GM10847 (cell line): ENCODE data around the gene PREP.

Source experiments
- POLR2A ChIP-seq: IDR thresholded peaks from 2 replicates; pipeline ENCODE4 v1.6.1; 2011; ENCODE audit not compliant: insufficient read length; ENCODE audit errors: extremely low read depth

Gene PREP

GRCh38 chr6:105276374-105276773 is 126.5 kb downstream of the PREP start:
- TF ChIP-seq POLR2A, result no peak

DNA sequence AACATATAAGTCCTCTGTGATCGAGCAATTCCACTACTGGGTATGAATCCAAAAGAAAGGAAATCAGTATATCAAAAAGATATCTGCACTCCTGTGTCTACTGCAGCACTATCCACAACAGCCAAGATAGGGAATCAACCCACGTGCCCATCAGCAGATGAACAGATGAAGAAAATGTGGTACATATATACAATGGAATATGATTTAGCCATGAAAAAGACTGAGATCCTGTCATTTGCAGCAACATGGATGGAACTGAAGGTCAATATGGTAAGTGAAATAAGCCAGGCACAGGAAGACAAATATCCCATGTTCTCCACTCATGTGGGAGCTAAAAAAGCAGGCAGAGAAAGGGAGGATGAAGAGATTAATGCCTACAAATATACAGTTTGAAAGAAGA is 127.3 kb downstream of the PREP start:
- TF ChIP-seq POLR2A, result no peak

DNA sequence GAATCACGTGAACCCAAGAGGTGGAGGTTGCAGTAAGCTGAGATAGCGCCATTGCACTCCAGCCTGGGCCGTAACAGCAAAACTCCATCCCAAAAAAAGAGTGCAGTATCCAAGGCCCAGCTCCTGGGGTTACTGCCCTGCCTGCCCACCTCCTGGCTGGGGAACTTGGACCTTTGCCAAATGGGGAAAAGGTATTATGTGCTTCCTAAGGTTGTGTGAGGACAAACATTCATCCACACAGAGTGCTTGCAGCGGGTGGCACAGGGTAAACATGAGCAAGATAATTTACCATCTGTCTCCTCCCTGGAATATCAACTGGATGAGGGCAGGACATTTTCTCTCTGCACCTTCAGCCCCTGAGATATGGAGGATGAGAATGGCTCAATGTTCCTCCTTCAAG is 128.2 kb downstream of the PREP start:
- no peak for TF ChIP-seq POLR2A

DNA sequence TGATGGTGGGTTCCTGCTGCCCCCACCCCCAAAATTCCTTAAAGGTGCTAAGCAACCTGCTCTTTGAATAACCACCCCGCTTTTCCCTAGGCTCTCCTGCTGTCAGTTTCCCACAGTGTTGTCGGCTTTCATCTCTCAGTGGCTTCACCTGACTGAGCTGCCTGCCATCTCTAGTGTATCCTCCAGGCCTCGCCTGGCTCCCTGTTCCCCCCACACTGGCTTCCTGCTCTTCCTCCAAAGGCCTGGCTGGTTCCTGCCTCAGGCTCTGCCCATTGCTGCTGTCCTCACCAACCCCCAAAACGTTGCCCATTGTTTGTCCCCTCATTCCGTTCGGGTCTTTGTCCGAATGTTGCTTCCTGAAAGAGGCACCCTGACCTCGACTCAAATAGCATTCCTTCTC is 129.3 kb downstream of the PREP start:
- TF ChIP-seq POLR2A, result no peak

DNA sequence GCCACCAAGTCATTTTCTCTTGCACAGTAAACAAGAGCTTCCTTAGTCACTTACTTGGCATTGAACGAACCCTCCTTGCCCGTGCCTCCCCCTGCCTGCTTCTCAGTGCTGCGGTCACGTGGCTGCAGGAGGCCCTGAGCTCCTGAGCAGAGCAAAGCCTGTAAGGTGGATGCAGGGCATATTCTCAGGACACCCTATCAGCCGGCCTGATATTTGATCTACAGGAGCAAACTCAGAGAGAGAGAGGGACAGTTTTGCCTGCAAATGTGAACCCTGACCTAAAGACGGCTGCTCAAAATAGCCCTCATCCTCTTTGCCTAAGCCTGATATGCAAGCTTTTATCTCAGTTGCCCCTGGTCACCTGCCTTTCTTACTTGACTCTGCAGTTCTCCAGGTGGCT is 130.1 kb downstream of the PREP start:
- no peak for TF ChIP-seq POLR2A

- TF ChIP-seq POLR2A, result no peak
Measured at GRCh38 chr6:105270511-105270910, 132.4 kb downstream of the PREP start.

GRCh38 chr6:105269390-105269789 is 133.5 kb downstream of the PREP start:
- TF ChIP-seq POLR2A, result no peak

DNA sequence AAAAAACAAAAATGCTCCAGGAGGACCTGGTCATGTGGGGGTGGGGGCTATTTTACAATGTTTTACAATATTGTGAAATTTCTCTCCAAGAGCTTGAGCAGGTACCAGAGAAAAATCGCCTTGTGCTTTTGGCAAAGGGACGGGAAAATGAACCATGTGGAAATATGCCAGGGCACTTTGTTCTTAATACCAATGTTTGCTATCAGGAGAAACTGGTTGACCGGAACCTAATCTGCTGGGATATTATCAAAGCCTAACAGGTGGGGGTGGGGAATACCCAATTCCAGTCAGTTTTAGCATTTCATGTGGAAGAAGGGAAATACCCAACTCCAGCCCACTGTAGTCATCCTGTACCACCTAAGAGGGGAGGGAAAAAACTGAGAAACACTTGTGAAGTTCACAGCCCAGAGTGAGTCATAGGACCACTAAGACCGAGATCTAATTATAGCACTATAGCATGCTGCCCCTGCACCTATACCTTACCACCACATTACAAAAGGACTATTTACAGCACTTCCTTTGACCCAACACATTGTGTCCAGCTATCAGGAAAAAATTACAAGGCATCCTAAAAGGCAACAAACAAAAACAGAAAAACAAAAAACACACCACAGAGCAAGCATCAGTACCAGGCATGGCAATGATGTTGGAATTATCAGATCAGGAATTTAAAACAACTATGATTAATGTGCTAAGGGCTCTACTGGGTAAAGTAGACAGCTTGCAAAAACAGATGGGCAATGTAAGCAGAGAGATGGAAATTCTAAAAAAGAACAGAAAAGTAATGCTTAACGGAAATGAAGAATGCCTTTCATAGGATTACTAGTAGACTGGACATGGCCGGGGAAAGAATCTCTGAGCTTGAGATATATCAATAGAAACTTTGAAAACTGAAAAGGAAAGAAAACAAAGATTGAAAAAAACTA is 138.9 kb downstream of the PREP start:
- TF ChIP-seq POLR2A, result no peak

DNA sequence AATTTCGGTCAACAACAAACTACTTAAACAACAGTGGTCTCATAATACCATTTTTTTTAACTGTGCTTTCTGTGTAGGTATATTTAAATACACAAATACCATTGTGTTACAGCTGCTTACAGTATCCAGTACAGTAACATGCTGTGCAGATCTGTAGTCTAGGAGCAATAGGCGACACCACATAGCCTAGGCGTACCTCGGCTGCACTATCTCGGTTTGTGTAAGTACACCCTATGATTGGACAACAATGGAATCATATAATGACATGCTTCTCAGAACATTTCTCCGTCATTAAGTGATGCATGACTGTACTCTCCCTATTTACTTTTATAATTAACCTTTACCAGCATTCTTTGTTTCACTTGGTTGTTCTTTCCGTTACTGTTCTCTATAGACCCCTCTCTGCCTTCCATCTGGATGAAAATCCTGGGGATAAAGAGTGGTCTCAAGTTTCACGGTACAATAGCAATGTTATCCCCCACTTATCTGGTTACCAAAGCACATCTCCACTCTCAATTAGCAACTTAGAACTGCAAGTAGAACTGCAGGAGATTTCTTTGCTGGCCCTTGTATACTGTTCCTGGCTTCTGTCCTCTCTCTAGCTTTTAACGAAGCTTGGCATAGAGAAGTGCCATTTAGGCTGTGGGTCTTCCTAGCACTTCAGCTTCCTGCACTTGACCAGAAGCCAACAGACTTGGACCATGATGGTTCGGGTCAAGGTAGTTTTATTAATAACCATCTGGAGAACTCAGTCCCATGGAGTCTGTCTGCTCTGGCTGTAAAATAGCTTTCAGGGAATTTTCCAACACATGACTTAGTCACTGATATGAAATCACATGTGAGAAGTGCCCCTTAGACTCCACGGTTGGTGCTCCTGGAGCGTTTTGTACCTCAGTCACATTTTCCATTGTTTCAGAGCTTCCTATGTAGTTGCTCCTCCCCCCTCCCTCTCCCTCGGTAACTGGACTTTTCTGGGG is 142.7 kb downstream of the PREP start:
- no peak for TF ChIP-seq POLR2A

GRCh38 chr6:105258816-105259215 is 144.1 kb downstream of the PREP start:
- TF ChIP-seq POLR2A, result no peak

DNA sequence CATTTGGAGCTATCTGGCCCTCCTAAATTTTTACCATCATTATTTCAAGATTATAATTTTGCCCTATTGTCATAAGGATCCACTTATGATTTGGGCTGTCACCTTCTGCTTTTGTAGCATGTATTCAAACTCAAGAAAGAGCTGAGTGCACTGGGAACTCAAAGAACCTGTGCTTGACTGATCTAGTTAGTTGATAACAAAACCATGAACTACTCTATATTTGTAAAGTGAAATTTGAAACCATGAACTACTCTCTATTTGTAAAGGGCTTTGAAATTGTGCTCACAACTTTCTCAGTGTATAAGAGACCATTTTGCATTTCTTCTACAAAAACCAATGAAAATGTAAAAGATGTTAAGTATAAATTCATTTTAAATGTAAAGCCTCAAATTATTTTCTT is 145.5 kb downstream of the PREP start:
- no peak for TF ChIP-seq POLR2A

- TF ChIP-seq POLR2A, result no peak
Measured at GRCh38 chr6:105256619-105257018, 146.3 kb downstream of the PREP start.

- TF ChIP-seq POLR2A, result no peak
Measured at GRCh38 chr6:105253787-105254186, 149.1 kb downstream of the PREP start.

GRCh38 chr6:105251689-105252088 is 151.2 kb downstream of the PREP start:
- no peak for TF ChIP-seq POLR2A

GRCh38 chr6:105250533-105250932 is 152.3 kb downstream of the PREP start:
- TF ChIP-seq POLR2A, result no peak

DNA sequence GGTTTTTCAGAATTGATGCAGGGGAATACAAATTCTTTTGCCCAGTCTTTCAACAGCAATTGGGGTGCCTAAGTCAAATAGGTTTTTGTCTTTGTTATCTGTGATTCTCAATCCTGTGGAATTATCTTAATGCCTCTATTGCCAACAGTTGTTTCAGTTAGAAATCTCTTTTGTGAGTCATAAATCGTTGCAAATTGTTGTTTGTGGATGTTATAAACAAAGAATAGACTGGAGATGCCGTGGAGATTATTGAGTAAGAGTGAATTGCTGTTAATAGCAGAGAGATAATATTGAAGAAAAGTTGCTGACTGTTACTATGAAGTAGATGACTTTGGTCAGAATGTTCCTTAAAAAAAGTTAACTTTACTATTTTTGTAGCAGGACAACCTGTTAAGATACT is 159.4 kb downstream of the PREP start:
- no peak for TF ChIP-seq POLR2A
